Measurements from ENCODE around the gene BMI1.

- TF ChIP-seq CTCF (IDR thresholded peaks at IDR 0.05; ENCODE audit: poor library complexity) (no peak), EZH2 (IDR thresholded peaks at IDR 0.05; ENCODE audit: borderline replicate concordance) (no peak)
These were observed 53.7 kb downstream of the BMI1 start for GRCh38 chr10:22374489-22375126.
